Epithelial cell of esophagus (primary cell): ENCODE data around the gene PRSS1.
"Not testable (repeated sequence)": the region's sequence is repeated elsewhere in the genome, so short reads cannot be mapped to it uniquely, and the experiment has no call there.

ENCODE experiments used
- DNase-seq: peaks from one replicate; pipeline ENCODE4 v3.0.0; 2010; ENCODE audit warnings: low read depth
- H3K4me3 ChIP-seq: 2 replicates; pipeline ENCODE4 v1.5.1; 2011; ENCODE audit warnings: mild to moderate bottlenecking, low read length, control low read depth
- CTCF ChIP-seq: IDR thresholded peaks from 2 replicates; pipeline ENCODE4 v1.5.1; 2011; ENCODE audit warnings: low read depth, mild to moderate bottlenecking, low read length, control low read depth, inconsistent platforms; ENCODE audit not compliant: insufficient read depth; ENCODE audit errors: missing control alignments

The PRSS1 gene

GRCh38 chr7:142771353-142771723 is 22.1 kb downstream of the PRSS1 start:
- no peak for TF ChIP-seq CTCF
- no peak overlapping the region for H3K4me3 ChIP-seq
- no peak for DNase-seq

- DNase-seq = no peak
- TF ChIP-seq CTCF = no peak
Observed at GRCh38 chr7:142772051-142772450, 22.8 kb downstream of the PRSS1 start.

GRCh38 chr7:142772673-142773072 is 23.4 kb downstream of the PRSS1 start:
- DNase-seq = no peak
- no peak for TF ChIP-seq CTCF
- H3K4me3 ChIP-seq = no peak overlapping the region

More at GRCh38 chr7:142772051-142772450, 22.8 kb downstream of the PRSS1 start:
- H3K4me3 ChIP-seq = no peak overlapping the region

- no peak overlapping the region for H3K4me3 ChIP-seq
- TF ChIP-seq CTCF = no peak
- DNase-seq = no peak
Observed at GRCh38 chr7:142773230-142773629, 24.0 kb downstream of the PRSS1 start.

GRCh38 chr7:142773937-142774744 is 24.9 kb downstream of the PRSS1 start:
- no peak overlapping the region for H3K4me3 ChIP-seq
- no peak for DNase-seq
- TF ChIP-seq CTCF = no peak

- H3K4me3 ChIP-seq = no peak overlapping the region
- DNase-seq = peak; percentile 7
Observed at GRCh38 chr7:142774826-142775225, 25.6 kb downstream of the PRSS1 start.

GRCh38 chr7:142775351-142776115 is 26.3 kb downstream of the PRSS1 start:
- H3K4me3 ChIP-seq, DNase-seq: not testable (repeated sequence)

More at GRCh38 chr7:142774826-142775225, 25.6 kb downstream of the PRSS1 start:
- no peak for TF ChIP-seq CTCF
